ENCODE results near the gene ENPP1. TPM values are rescaled to one million over a fixed set of nuclear protein-coding genes. Genes with fewer than 3 reads are reported as not detected.
A peak's percentile ranks its signal among the peaks of the same experiment; 100 is the strongest.

ENPP1 gene
- polyA plus RNA-seq, 1 of the 3 experiments (the other 2 are of a cell fraction), result not detected

DNA sequence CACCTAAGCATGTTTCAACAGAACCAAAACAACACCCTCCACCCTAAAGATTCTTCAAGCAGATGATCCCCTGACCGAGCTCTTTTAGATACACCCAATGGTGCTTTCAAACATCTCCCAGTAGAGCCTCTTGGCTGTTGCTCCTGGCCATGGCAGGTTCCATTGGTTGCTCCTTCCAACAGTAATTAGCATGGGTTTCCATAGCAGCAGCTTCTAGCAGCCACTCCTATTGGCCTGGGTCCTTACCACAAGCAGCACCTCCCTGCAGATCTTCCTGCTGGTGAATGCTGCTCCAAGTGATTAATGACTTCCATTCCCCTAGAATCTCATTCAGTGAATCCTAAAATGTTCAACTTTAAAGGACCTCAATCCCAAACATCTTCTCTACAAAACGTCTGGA is 129.4 kb downstream of the ENPP1 start:
- no peak overlapping the region for H3K9ac ChIP-seq
- H3K27me3 ChIP-seq (ENCODE audit: insufficient read depth), result no peaks in the 10 kb centered on the region
- H3K79me2 ChIP-seq (ENCODE audit: insufficient read depth), result no peaks in the 10 kb centered on the region
- peaks cover 31% of the 10 kb centered on the region for H3F3A ChIP-seq (replicated peaks; ENCODE audit: insufficient read depth)
- WGBS (ENCODE audit: low lambda C conversion rate), result 42% methylated on average over 2 of the region's 2 CpGs
- peak overlapping the region; percentile 3; the same call in 1 of the 2 replicates for H2AFZ ChIP-seq (ENCODE audit: low read depth)
- H3K4me1 ChIP-seq (ENCODE audit: control insufficient read depth in 1 of 2, insufficient read depth in 2 of 2, low read depth in 1 of 2, low read length in 1 of 2), result peaks cover 0 to 14% of the 10 kb centered on the region in 2 experiments; a peak in 3 of 4 replicates
- peak overlapping the region; percentile 58; the same call in 1 of the 2 replicates for H3K4me2 ChIP-seq
- POLR2A ChIA-PET, result no interaction called here
- H3K9me3 ChIP-seq, result no peaks in the 10 kb centered on the region
- H3K9me2 ChIP-seq, result no peaks in the 10 kb centered on the region
- H3K36me3 ChIP-seq (replicated peaks in 1 of 2; ENCODE audit: control insufficient read depth in 1 of 2, insufficient read depth in 2 of 2, low read length in 1 of 2), result no peaks in the 10 kb centered on the region
- H3K27ac ChIP-seq (ENCODE audit: low read depth in 2 of 2, low read length in 1 of 2), result peak overlapping the region in 1 of 2 experiments; percentile 88; a peak in 3 of 4 replicates
- no peak overlapping the region for H3K4me3 ChIP-seq (ENCODE audit: low read depth in 2 of 2, low read length in 1 of 2)
- no peak for DNase-seq
- H4K20me1 ChIP-seq (ENCODE audit: insufficient read depth), result no peaks in the 10 kb centered on the region
- CTCF ChIA-PET, result interaction anchor here (1.0 kb wide), 1 partner anchor 12 kb away, joined by 6 read pairs; no protein-coding TSS in a partner anchor
- TF ChIP-seq RAD21 (IDR thresholded peaks at IDR 0.05; ENCODE audit: low read length) (no peak), JUND (IDR thresholded peaks at IDR 0.05) (no peak), NRF1 (IDR thresholded peaks at IDR 0.05; ENCODE audit: low read depth, low read length) (no peak), EP300 (IDR thresholded peaks at IDR 0.05; ENCODE audit: borderline replicate concordance in 1 of 2, low read depth in 1 of 2, low read length in 1 of 2) (no peak), FOXJ3 (CRISPR knock-in tag; IDR thresholded peaks at IDR 0.05) (no peak), RXRA (IDR thresholded peaks at IDR 0.05; ENCODE audit: borderline replicate concordance, low read depth) (no peak), GABPA (IDR thresholded peaks at IDR 0.05; ENCODE audit: low read depth) (no peak), ELF1 (IDR thresholded peaks at IDR 0.05) (no peak), YY1 (IDR thresholded peaks at IDR 0.05; ENCODE audit: low read depth) (no peak)
- TF ChIP-seq, protein P1, sequence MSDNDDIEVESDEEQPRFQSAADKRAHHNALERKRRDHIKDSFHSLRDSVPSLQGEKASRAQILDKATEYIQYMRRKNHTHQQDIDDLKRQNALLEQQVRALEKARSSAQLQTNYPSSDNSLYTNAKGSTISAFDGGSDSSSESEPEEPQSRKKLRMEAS (IDR thresholded peaks at IDR 0.05; ENCODE audit: low read depth), result no peak
- TF ChIP-seq, protein P2, sequence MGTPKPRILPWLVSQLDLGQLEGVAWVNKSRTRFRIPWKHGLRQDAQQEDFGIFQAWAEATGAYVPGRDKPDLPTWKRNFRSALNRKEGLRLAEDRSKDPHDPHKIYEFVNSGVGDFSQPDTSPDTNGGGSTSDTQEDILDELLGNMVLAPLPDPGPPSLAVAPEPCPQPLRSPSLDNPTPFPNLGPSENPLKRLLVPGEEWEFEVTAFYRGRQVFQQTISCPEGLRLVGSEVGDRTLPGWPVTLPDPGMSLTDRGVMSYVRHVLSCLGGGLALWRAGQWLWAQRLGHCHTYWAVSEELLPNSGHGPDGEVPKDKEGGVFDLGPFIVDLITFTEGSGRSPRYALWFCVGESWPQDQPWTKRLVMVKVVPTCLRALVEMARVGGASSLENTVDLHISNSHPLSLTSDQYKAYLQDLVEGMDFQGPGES (IDR thresholded peaks at IDR 0.05; ENCODE audit: low read depth, low read length), result no peak

DNA sequence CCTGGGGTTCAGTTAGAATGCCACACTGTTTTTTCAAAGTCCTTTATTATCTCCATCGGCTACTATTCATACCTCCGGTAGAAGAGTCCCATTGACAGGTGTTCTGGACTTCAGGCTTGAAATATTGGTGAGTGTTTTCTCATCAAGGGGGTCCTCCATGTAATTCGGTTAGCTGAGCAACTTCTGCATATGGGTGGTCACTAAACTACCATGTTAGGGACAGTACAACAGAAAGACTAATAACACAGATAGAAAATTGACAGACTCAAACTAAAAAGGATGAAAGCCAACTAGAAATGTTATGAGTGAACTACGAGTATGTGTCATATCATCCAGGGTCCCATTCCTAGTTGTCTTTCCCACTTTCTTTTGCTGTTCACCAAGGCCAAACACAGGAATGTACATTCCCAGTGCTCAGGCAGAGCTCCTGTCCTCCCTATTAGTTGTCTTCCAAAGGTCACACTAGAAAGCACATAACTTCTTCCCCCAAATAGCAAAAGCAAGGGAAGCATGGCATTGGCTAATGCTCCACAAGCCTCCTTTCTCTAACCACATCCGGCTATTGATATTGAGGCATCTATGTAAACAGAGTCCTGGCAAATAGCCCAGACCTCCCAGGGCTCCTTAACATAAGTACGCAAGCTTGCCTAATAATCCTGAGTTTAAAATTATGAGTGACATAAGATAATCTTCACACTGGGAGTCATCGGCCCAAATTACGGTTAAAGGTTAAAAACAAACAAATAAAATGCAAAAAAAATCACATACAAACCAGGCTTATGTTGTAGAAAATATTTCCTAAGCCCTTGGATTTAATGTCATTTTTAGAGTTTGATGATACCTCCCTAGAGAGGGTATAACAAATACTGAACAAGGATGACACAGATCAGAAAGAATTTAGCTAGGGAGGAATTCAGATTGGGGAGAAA is 130.1 kb downstream of the ENPP1 start:
- Histone ChIP-seq H3K27ac (ENCODE audit: low read depth in 2 of 2, low read length in 1 of 2) (peak overlapping the region; percentile 39 to 88; a peak in 3 of 4 replicates), H3K9ac (peak overlapping the region; percentile 7; the same call in 1 of the 2 replicates), H3K36me3 (replicated peaks in 1 of 2; ENCODE audit: control insufficient read depth in 1 of 2, insufficient read depth in 2 of 2, low read length in 1 of 2) (no peaks in the 10 kb centered on the region), H3K4me3 (ENCODE audit: low read depth in 2 of 2, low read length in 1 of 2) (peak overlapping the region in 1 of 2 experiments; percentile 21; a peak in 1 of 4 replicates), H3K27me3 (ENCODE audit: insufficient read depth) (no peaks in the 10 kb centered on the region), H3K4me2 (peak overlapping the region; percentile 58), H3K9me3 (no peaks in the 10 kb centered on the region), H2AFZ (ENCODE audit: low read depth) (peak overlapping the region; percentile 3; the same call in 1 of the 2 replicates), H3K9me2 (no peaks in the 10 kb centered on the region), H4K20me1 (ENCODE audit: insufficient read depth) (no peaks in the 10 kb centered on the region), H3K4me1 (ENCODE audit: control insufficient read depth in 1 of 2, insufficient read depth in 2 of 2, low read depth in 1 of 2, low read length in 1 of 2) (peaks cover 0 to 14% of the 10 kb centered on the region in 2 experiments; a peak in 3 of 4 replicates), H3F3A (replicated peaks; ENCODE audit: insufficient read depth) (peaks cover 31% of the 10 kb centered on the region), H3K79me2 (ENCODE audit: insufficient read depth) (no peaks in the 10 kb centered on the region)
- DNase-seq, result no peak
- WGBS (ENCODE audit: low lambda C conversion rate), result 25% methylated on average over 8 of the region's 8 CpGs
- ChIA-PET POLR2A (no interaction called here), CTCF (interaction anchor here (1.0 to 1.3 kb wide), 2 partner anchors 13 to 28 kb away, joined by 4 to 6 read pairs; no protein-coding TSS in a partner anchor)
- TF ChIP-seq CHD2 (IDR thresholded peaks at IDR 0.05; ENCODE audit: low read length, partially characterized antibody) (no peak), POLR2AphosphoS5 (IDR thresholded peaks at IDR 0.05; ENCODE audit: low read depth, low read length) (peak; percentile 20; the same call in 1 of the 2 replicates), TEAD4 (IDR thresholded peaks at IDR 0.05; ENCODE audit: borderline replicate concordance, insufficient read depth) (peak; percentile 34; the same call in 1 of the 2 replicates), RXRA (IDR thresholded peaks at IDR 0.05; ENCODE audit: borderline replicate concordance, low read depth) (no peak), SIN3A (IDR thresholded peaks at IDR 0.05; ENCODE audit: borderline replicate concordance, low read depth, low read length) (no peak), TCF12 (IDR thresholded peaks at IDR 0.05) (peak; percentile 64), MEF2A (IDR thresholded peaks at IDR 0.05; ENCODE audit: borderline replicate concordance, low read depth) (no peak), NFIC (IDR thresholded peaks at IDR 0.05; ENCODE audit: borderline replicate concordance) (peak; percentile 91), MXI1 (IDR thresholded peaks at IDR 0.05; ENCODE audit: low read depth, low read length) (no peak)
- TF ChIP-seq, protein P3, sequence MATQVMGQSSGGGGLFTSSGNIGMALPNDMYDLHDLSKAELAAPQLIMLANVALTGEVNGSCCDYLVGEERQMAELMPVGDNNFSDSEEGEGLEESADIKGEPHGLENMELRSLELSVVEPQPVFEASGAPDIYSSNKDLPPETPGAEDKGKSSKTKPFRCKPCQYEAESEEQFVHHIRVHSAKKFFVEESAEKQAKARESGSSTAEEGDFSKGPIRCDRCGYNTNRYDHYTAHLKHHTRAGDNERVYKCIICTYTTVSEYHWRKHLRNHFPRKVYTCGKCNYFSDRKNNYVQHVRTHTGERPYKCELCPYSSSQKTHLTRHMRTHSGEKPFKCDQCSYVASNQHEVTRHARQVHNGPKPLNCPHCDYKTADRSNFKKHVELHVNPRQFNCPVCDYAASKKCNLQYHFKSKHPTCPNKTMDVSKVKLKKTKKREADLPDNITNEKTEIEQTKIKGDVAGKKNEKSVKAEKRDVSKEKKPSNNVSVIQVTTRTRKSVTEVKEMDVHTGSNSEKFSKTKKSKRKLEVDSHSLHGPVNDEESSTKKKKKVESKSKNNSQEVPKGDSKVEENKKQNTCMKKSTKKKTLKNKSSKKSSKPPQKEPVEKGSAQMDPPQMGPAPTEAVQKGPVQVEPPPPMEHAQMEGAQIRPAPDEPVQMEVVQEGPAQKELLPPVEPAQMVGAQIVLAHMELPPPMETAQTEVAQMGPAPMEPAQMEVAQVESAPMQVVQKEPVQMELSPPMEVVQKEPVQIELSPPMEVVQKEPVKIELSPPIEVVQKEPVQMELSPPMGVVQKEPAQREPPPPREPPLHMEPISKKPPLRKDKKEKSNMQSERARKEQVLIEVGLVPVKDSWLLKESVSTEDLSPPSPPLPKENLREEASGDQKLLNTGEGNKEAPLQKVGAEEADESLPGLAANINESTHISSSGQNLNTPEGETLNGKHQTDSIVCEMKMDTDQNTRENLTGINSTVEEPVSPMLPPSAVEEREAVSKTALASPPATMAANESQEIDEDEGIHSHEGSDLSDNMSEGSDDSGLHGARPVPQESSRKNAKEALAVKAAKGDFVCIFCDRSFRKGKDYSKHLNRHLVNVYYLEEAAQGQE (IDR thresholded peaks at IDR 0.05; ENCODE audit: low read depth, low read length), result no peak
- TF ChIP-seq, protein P4, sequence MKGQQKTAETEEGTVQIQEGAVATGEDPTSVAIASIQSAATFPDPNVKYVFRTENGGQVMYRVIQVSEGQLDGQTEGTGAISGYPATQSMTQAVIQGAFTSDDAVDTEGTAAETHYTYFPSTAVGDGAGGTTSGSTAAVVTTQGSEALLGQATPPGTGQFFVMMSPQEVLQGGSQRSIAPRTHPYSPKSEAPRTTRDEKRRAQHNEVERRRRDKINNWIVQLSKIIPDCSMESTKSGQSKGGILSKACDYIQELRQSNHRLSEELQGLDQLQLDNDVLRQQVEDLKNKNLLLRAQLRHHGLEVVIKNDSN (IDR thresholded peaks at IDR 0.05; ENCODE audit: borderline replicate concordance, low read depth), result no peak

Measured in SK-N-SH (cell line).